Testis (tissue), 3 donors: ENCODE measurements around the gene CYB5R2. TPM values are rescaled to one million over a fixed set of nuclear protein-coding genes. Genes with fewer than 3 reads are reported as not detected.

ENCODE experiments used
- DNase-seq: peaks from one replicate; pipeline ENCODE4 v3.0.0-alpha.2; 2019
- H3K27ac ChIP-seq, 2 donors: fragments of 200-600 bp; sonication (generic); one replicate each; pipeline ENCODE4 v1.5.1; 2019
- H3K27me3 ChIP-seq: fragments of 200-600 bp; sonication (generic); one replicate; pipeline ENCODE4 v1.5.1; 2019
- H3K36me3 ChIP-seq: fragments of 200-600 bp; sonication (generic); one replicate; pipeline ENCODE4 v1.5.1; 2017; ENCODE audit warnings: low read depth; ENCODE audit errors: missing control alignments
- H3K4me1 ChIP-seq: fragments of 200-600 bp; sonication (generic); one replicate; pipeline ENCODE4 v1.5.1; 2019
- H3K4me3 ChIP-seq, 2 donors: fragments of 200-600 bp; sonication (generic); one replicate each; pipeline ENCODE4 v1.5.1; 2017 to 2019
- H3K9me3 ChIP-seq: fragments of 200-600 bp; sonication (generic); one replicate; pipeline ENCODE4 v1.5.1; 2017
- CTCF ChIP-seq, 3 experiments: fragments of 450-650 bp in 2 of 3; fragments of 200-600 bp in 1 of 3; sonication (generic) in 1 of 3; IDR thresholded peaks; one replicate each; pipeline ENCODE4 v1.5.1; 2016 to 2019; ENCODE audit warnings: antibody characterized with exemption in 3 of 3, mild to moderate bottlenecking in 2 of 3, moderate library complexity in 1 of 3
- POLR2A ChIP-seq: fragments of 450-650 bp; IDR thresholded peaks from one replicate; pipeline ENCODE4 v1.6.1; 2017; ENCODE audit warnings: antibody characterized with exemption, mild to moderate bottlenecking, moderate library complexity
- WGBS, 2 donors: methylation state at CpG; one replicate each; pipeline ENCODE4 v1.1.5; 2018; 5-methylcytosine and 5-hydroxymethylcytosine counted together
- intact Hi-C: fragments of 100-400 bp; cut with DNase I; formaldehyde crosslinking; loops from one replicate; pipeline ENCODE4 v1.15.1; 2023; ENCODE audit warnings: low total_unique reads
- polyA plus RNA-seq: library from polyadenylated mRNA; stranded (reverse); fragments of 350-450 nt; fragmentation: Illumina TruSeq; extraction: RNeasy Lipid Tissue Mini Kit (QIAGEN cat#74804); gene quantifications from one replicate; pipeline ENCODE4 v1.2.3, GENCODE V29; 2014; ENCODE audit warnings: low read depth, low replicate concordance; ENCODE audit not compliant: insufficient read depth
- total RNA-seq, 2 donors: library from RNA; depleted of rRNA; stranded (reverse); fragments of >200 nt; gene quantifications; one replicate each; pipeline ENCODE4 v1.2.3, GENCODE V29; 2016

CYB5R2 gene
- total and polyA plus RNA-seq, 3 donors from 2014 or later: 140 to 263 (median 190) TPM

- Histone ChIP-seq H3K36me3 (no peaks in the 10 kb centered on the region), H3K9me3 (no peaks in the 10 kb centered on the region), H3K27ac (no peak overlapping the region), H3K4me1 (no peaks in the 10 kb centered on the region), H3K4me3 (no peak overlapping the region), H3K27me3 (no peaks in the 10 kb centered on the region)
- TF ChIP-seq CTCF (IDR thresholded peaks at IDR 0.05) (no peak), POLR2A (no peak)
- intact Hi-C loops: no loop called here
- 86 to 95% methylated on average over 3 of the region's 3 CpGs for WGBS, 2 donors
- no peak for DNase-seq
Observed at GRCh38 chr11:7619322-7619721, 54.0 kb downstream of the CYB5R2 start.

GRCh38 chr11:7617032-7617431 is 56.3 kb downstream of the CYB5R2 start:
- no peak for TF ChIP-seq CTCF (IDR thresholded peaks at IDR 0.05)
- TF ChIP-seq POLR2A: no peak
- no peak for DNase-seq
- Histone ChIP-seq H3K4me3 (no peak overlapping the region), H3K36me3 (no peaks in the 10 kb centered on the region), H3K9me3 (no peaks in the 10 kb centered on the region), H3K27ac (no peak overlapping the region), H3K4me1 (peaks cover 10% of the 10 kb centered on the region), H3K27me3 (no peaks in the 10 kb centered on the region)
- intact Hi-C loops: no loop called here
- 89 to 93% methylated on average over 8 of the region's 8 CpGs for WGBS, 2 donors

Other genes with a start within 250 kb of the CYB5R2 start
- gene OLFML1, start 188.0 kb downstream of the CYB5R2 start, total RNA-seq: 1 to 10 TPM; 2.9 to 3.0 TPM
- gene OLFML1, start 188.0 kb downstream of the CYB5R2 start, polyA plus RNA-seq: 15.3 TPM
- 100 to 1,000 TPM in 1 of 2 donors, 10 to 100 TPM in 1; 70.5 to 104 TPM for gene PPFIBP2, start 159.5 kb downstream of the CYB5R2 start, total RNA-seq
- gene PPFIBP2, start 159.5 kb downstream of the CYB5R2 start, polyA plus RNA-seq: 105 TPM
- under 1 TPM; 0.39 to 0.68 TPM for gene OVCH2, start 33.0 kb upstream of the CYB5R2 start, total RNA-seq
- 0.80 TPM for gene OVCH2, start 33.0 kb upstream of the CYB5R2 start, polyA plus RNA-seq
- under 1 TPM in 1 of 2 donors, not detected in 1; 0.62 TPM for gene OR5P2, start 123.4 kb upstream of the CYB5R2 start, total RNA-seq
- not detected for gene OR5P2, start 123.4 kb upstream of the CYB5R2 start, polyA plus RNA-seq
- 1 to 10 TPM; 1.0 to 1.2 TPM for gene OR5P3, start 157.3 kb upstream of the CYB5R2 start, total RNA-seq
- gene OR5P3, start 157.3 kb upstream of the CYB5R2 start, polyA plus RNA-seq: not detected